Liver (tissue), 3 donors: ENCODE measurements around the gene C19orf81.

ENCODE experiments used
- ATF3 ChIP-seq: IDR thresholded peaks from 2 replicates; pipeline ENCODE4 v1.6.1; 2016; ENCODE audit warnings: antibody characterized with exemption
- GABPA ChIP-seq, 2 donors: IDR thresholded peaks in 1 of 2; conservative IDR thresholded peaks in 1 of 2; 2 replicates each; pipeline ENCODE4 v1.6.1; 2016; ENCODE audit warnings: antibody characterized with exemption in 2 of 2, mild to moderate bottlenecking in 1 of 2, moderate library complexity in 1 of 2
- JUND ChIP-seq, 2 donors: IDR thresholded peaks; 2 replicates each; pipeline ENCODE4 v1.6.1; 2016; ENCODE audit warnings: antibody characterized with exemption in 2 of 2
- TF ChIP-seq, protein P1 (sequence below): fragments of 150-350 bp; IDR thresholded peaks from 2 replicates; pipeline ENCODE4 v1.5.1; 2017; ENCODE audit warnings: improper control_type of control experiment, low read depth, low read length; ENCODE audit not compliant: missing input control
- donor health status: healthy.
- donor health status: healthy.

DNA sequence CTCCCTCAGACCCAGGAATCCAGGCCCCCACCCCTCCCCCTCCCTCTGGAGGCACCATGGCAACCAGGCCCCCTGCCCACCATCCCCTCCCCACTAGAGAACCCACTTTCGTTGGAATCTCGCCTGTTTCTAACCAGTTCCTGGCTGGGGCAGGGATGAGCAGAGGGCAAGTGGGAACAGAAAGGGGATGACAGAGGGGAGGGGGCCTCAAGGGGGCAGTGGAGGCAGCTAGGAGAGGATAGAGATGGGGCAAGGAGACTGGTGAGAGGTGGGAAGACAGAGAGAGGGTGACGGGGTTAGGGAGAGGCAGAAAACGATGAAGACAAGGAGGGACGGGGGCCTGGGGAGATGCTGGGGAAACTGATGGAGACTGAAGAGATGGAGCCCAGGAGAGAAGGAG is 586 bp upstream of the C19orf81 start:
- TF ChIP-seq, protein P1, sequence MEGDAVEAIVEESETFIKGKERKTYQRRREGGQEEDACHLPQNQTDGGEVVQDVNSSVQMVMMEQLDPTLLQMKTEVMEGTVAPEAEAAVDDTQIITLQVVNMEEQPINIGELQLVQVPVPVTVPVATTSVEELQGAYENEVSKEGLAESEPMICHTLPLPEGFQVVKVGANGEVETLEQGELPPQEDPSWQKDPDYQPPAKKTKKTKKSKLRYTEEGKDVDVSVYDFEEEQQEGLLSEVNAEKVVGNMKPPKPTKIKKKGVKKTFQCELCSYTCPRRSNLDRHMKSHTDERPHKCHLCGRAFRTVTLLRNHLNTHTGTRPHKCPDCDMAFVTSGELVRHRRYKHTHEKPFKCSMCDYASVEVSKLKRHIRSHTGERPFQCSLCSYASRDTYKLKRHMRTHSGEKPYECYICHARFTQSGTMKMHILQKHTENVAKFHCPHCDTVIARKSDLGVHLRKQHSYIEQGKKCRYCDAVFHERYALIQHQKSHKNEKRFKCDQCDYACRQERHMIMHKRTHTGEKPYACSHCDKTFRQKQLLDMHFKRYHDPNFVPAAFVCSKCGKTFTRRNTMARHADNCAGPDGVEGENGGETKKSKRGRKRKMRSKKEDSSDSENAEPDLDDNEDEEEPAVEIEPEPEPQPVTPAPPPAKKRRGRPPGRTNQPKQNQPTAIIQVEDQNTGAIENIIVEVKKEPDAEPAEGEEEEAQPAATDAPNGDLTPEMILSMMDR = no peak
- TF ChIP-seq GABPA (IDR thresholded peaks at IDR 0.05 in 1 of 2, conservative IDR thresholded peaks at IDR 0.05 in 1 of 2) = no peak
- TF ChIP-seq JUND (IDR thresholded peaks at IDR 0.05) = no peak
- no peak for TF ChIP-seq ATF3
